HG03103 (cell line): ENCODE measurements around the gene GLTPD2.

Experiments
- ATAC-seq: cut with Tn5 transposase; IDR thresholded peaks from one replicate; pipeline ENCODE4 v1.9.1; 2021; ENCODE audit warnings: low read depth; ENCODE audit not compliant: unreplicated experiment

Gene GLTPD2

DNA sequence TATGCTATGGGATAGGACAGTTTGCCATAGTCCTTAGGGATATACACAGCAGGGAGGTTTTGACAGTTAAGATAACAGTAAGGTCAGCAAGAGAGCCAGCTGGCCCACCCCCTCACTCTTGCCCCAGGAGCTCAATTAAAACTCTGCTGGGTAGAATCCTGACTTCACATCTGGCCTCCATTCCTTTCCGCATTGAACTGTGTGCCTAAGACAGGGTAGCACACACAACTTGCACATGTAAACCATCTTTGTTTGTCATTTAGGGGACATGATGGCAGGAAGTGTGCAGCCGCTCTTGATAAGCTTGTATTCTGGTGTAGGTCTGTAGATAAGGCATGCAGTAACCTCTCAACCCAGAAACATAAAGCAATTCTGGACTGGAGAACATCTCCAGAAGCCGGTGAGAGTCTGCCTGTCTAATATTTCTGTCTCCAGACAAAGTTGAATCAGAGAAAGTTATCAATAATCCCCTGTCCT, 49.6 kb downstream of the GLTPD2 start:
- ATAC-seq, result no peak

DNA sequence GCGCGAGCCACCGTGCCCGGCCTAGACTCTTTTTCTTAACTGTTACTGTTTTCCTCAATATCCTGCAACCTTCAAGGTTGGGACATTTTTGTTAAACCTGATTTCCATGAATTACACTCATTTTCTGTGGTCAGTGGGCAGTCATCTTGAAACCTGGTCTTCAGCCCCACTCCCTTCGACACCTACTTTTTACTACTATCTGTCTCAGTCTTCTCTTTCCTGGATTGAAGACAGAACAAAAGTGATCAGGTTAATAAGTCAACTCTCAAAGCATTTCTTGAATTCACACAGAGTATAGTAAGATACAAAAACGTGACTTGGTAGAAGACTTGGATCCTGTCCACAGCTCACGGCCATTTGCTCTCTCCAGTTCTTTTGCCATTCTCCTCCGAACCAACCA, 50.5 kb downstream of the GLTPD2 start:
- ATAC-seq, result no peak
